Heart left ventricle (tissue), 16 donors: ENCODE results near the gene B4GALNT3. TPM values are rescaled to one million over a fixed set of nuclear protein-coding genes. Genes with fewer than 3 reads are reported as not detected.
A peak's percentile ranks its signal among the peaks of the same experiment; 100 is the strongest.

Source experiments
- ATAC-seq, 4 donors: fragments of 200-7000 bp; cut with Tn5 transposase; one replicate each; pipeline ENCODE4 v1.9.1; 2020 to 2022; ENCODE audit warnings: moderate library complexity in 4 of 4, mild to moderate bottlenecking in 3 of 4, moderate number of reproducible peaks in 1 of 4
- DNase-seq, 5 donors: peaks; one replicate each; pipeline ENCODE4 v3.0.0-alpha.2; 2020
- H3K27ac ChIP-seq, 12 donors: fragments of 200-600 bp; sonication (generic) in 4 of 12; one replicate each; pipeline versions ENCODE4 v1.5.0 to v1.8.0; 2016 to 2022; ENCODE audit warnings: mild to moderate bottlenecking in 2 of 12
- H3K27me3 ChIP-seq, 9 donors: fragments of 200-600 bp; sonication (generic) in 2 of 9; one replicate each; pipeline versions ENCODE4 v1.5.1 to v1.8.0; 2016 to 2022; ENCODE audit warnings: mild to moderate bottlenecking in 3 of 9
- H3K36me3 ChIP-seq, 9 donors: fragments of 200-600 bp; sonication (generic) in 2 of 9; one replicate each; pipeline versions ENCODE4 v1.5.0 to v1.8.0; 2018 to 2022; ENCODE audit warnings: mild to moderate bottlenecking in 2 of 9
- H3K4me1 ChIP-seq, 12 donors: fragments of 200-600 bp; sonication (generic) in 4 of 12; one replicate each; pipeline versions ENCODE4 v1.5.0 to v1.8.0; 2016 to 2022; ENCODE audit warnings: mild to moderate bottlenecking in 3 of 12
- H3K4me3 ChIP-seq, 12 donors: fragments of 200-600 bp; sonication (generic) in 4 of 12; one replicate each; pipeline versions ENCODE4 v1.5.0 to v1.8.0; 2017 to 2022; ENCODE audit warnings: mild to moderate bottlenecking in 9 of 12, moderate library complexity in 4 of 12
- H3K9me3 ChIP-seq, 12 donors: fragments of 200-600 bp; sonication (generic) in 4 of 12; one replicate each; pipeline versions ENCODE4 v1.5.0 to v1.8.0; 2016 to 2022; ENCODE audit warnings: mild to moderate bottlenecking in 1 of 12
- POLR2A ChIP-seq, 2 donors: fragments of 450-650 bp; IDR thresholded peaks; one replicate each; pipeline ENCODE4 v1.6.1; 2017; ENCODE audit warnings: antibody characterized with exemption in 2 of 2, mild to moderate bottlenecking in 2 of 2, moderate library complexity in 2 of 2
- WGBS, 4 donors: extraction: QIAGEN DNeasy Blood & Tissue Kit in 2 of 4; methylation state at CpG; one replicate each; pipeline versions ENCODE4 v1.1.5 to v1.1.7; 2013 to 2018; 5-methylcytosine and 5-hydroxymethylcytosine counted together
- intact Hi-C, 10 donors: fragments of 100-400 bp; cut with DNase I; formaldehyde crosslinking; loops; one replicate each; pipeline versions ENCODE4 v1.11.1 to v1.14.2; 2022
- polyA plus RNA-seq, 2 donors: library from polyadenylated mRNA; stranded (reverse); fragments of 200-250 nt; gene quantifications; one replicate each; pipeline ENCODE4 v1.2.3, GENCODE V29; 2013
- total RNA-seq, 9 donors: library from RNA; depleted of rRNA in 2 of 9; stranded (reverse); fragments of >200 nt in 2 of 9; fragmentation: NEBNext Ultra II Directional in 3 of 9; extraction: Animal tissue kit (Norgen Biotek cat#: 25700) in 3 of 9; gene quantifications; one replicate each; pipeline versions ENCODE4 v1.1.0 to v1.2.4, GENCODE V29; 2016 to 2023
- TF ChIP-seq, protein P1 (sequence below), 12 donors: fragments of 200-600 bp; sonication (generic) in 4 of 12; IDR thresholded peaks; one replicate each; pipeline versions ENCODE4 v1.5.0 to v1.8.0; 2018 to 2022; ENCODE audit warnings: antibody characterized with exemption in 12 of 12, mild to moderate bottlenecking in 5 of 12
- donor health status: ischemic (EF 13 %, LVEDD 7.1; RV severe dilation, severe dysfunction).
- donor health status: healthy with polysubstance abuse.
- donor health status: DM: no; HTN: yes; CAD: no.
- donor health status: DM: no; HTN: no; CAD: no.
- donor health status: ischemic (EF 25% LVEDD 6.9; RV normal size, moderate dysfunction).
- donor health status: ischemic (EF 25% LVEDD 5.7; RV mildly dilated, moderate dysfunction).
- donor health status: healthy.
- donor health status: DM: yes; HTN: yes; CAD: no.
- donor health status: ischemic (EF 35%, LVEDD 5.7; RV mildly dilated, moderate dysfunction).
- donor health status: nonischemic (EF 11% LVEDD 7.7; RV severe dilation, severe dysfunction).
- donor health status: DM: yes; HTN: yes; CAD: no.
- donor health status: PGD.
- donor health status: ischemic (EF 29% LVEDD 5.4; RV normal size, mild dysfunction).
- donor health status: nonischemic (EF 23%, LVEDD 6.1; RV moderate dilation, normal function).

B4GALNT3 gene
- total and polyA plus RNA-seq, 11 donors, result 19.3 to 59.4 (median 34.1) TPM

DNA sequence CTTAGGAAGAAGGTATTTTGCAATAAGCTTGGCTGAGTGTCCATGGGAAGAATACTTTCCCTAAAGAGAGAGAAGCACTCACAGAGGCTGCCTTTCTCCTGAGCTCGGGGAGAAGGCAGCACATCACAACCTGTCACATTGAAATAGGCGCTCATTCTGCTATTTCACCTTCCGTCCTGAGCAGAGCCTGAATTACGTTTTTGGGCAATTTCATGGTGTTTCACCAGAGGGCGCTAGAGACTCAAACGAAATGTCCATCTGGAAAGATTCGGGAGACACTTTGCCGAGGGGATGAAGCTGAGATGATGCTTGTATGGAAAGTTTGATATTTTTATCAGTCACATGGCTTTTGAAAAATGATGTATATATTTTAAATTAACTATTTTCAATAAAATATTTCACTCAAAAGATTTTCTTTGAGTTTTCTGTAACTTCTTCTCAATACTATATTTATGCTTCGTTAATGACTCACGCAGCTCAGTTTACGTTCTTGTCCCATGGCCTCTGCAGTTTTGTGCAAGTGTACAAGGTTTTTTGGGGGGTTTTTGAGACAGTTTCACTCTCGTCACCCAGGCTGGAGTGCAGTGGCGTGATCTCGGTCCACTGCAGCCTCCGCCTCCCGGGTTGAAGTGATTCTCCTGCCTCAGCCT is 17.4 kb upstream of the B4GALNT3 start:
- intact Hi-C loops, result loop anchor here in 2 of 10 donors (2.0 to 5.0 kb wide), 2 partner anchors 104 to 105 kb away; no protein-coding TSS in a partner anchor
- DNase-seq (peak in 2 of 5 donors; percentile 24 to 42), ATAC-seq (peak in 2 of 4 donors; percentile 31 to 39)
- Histone ChIP-seq H3K27me3 (no peaks in the 10 kb centered on the region), H3K4me3 (no peak overlapping the region), H3K4me1 (no peaks in the 10 kb centered on the region), H3K9me3 (no peaks in the 10 kb centered on the region), H3K27ac (no peak overlapping the region), H3K36me3 (peaks cover 0 to 27% (median 7%) of the 10 kb centered on the region in 9 donors)
- WGBS, 4 donors, result 54 to 60% (median 58%) methylated on average over 16 of the region's 16 CpGs
- TF ChIP-seq, protein P1, sequence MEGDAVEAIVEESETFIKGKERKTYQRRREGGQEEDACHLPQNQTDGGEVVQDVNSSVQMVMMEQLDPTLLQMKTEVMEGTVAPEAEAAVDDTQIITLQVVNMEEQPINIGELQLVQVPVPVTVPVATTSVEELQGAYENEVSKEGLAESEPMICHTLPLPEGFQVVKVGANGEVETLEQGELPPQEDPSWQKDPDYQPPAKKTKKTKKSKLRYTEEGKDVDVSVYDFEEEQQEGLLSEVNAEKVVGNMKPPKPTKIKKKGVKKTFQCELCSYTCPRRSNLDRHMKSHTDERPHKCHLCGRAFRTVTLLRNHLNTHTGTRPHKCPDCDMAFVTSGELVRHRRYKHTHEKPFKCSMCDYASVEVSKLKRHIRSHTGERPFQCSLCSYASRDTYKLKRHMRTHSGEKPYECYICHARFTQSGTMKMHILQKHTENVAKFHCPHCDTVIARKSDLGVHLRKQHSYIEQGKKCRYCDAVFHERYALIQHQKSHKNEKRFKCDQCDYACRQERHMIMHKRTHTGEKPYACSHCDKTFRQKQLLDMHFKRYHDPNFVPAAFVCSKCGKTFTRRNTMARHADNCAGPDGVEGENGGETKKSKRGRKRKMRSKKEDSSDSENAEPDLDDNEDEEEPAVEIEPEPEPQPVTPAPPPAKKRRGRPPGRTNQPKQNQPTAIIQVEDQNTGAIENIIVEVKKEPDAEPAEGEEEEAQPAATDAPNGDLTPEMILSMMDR (IDR thresholded peaks at IDR 0.05), result peak; percentile 63 to 86 (median 77)
- TF ChIP-seq POLR2A (IDR thresholded peaks at IDR 0.05), result no peak

- ATAC-seq (no peak), DNase-seq (no peak)
- Histone ChIP-seq H3K27ac (no peak overlapping the region), H3K4me1 (peaks cover 0 to 4% (median 0%) of the 10 kb centered on the region in 12 donors), H3K4me3 (no peak overlapping the region), H3K36me3 (no peaks in the 10 kb centered on the region), H3K27me3 (no peaks in the 10 kb centered on the region), H3K9me3 (no peaks in the 10 kb centered on the region)
- intact Hi-C loops, result no loop called here
- 88 to 99% (median 89%) methylated on average over 1 of the region's 1 CpG for WGBS, 4 donors
- TF ChIP-seq POLR2A (IDR thresholded peaks at IDR 0.05), result no peak
- TF ChIP-seq, protein P1 (IDR thresholded peaks at IDR 0.05), result no peak
These were observed 12.6 kb upstream of the B4GALNT3 start for GRCh38 chr12:447141-447540.

DNA sequence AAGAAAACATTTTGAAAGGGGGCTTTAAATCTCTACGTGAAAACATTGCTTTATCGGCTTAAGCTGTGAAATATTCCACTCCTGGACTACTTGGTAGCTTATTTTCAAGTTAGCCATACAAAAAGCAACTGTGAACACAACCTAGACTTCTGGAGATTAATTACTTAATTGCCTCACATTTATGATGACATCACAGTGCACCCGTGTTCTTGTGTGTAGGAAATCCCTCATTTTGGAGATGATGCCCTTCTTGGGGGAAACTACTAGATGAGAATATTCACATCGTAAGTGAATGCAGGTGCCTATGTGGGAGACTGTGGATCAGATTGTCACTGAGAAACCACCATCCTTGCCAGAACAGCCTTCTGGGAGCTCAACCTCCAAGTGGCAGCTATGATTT is 10.5 kb upstream of the B4GALNT3 start:
- H3K36me3 ChIP-seq, result no peaks in the 10 kb centered on the region
- H3K27me3 ChIP-seq, result no peaks in the 10 kb centered on the region
- DNase-seq, result no peak
- H3K9me3 ChIP-seq, result no peaks in the 10 kb centered on the region
- no peak overlapping the region for H3K4me3 ChIP-seq
- WGBS, 4 donors, result 67 to 80% (median 73%) methylated on average over 4 of the region's 4 CpGs
- intact Hi-C loops, result no loop called here
- ATAC-seq, result no peak
- TF ChIP-seq, protein P1 (IDR thresholded peaks at IDR 0.05), result no peak
- TF ChIP-seq POLR2A (IDR thresholded peaks at IDR 0.05), result no peak
- peaks cover 0 to 10% (median 0%) of the 10 kb centered on the region in 12 donors for H3K4me1 ChIP-seq
- H3K27ac ChIP-seq, result no peak overlapping the region

DNA sequence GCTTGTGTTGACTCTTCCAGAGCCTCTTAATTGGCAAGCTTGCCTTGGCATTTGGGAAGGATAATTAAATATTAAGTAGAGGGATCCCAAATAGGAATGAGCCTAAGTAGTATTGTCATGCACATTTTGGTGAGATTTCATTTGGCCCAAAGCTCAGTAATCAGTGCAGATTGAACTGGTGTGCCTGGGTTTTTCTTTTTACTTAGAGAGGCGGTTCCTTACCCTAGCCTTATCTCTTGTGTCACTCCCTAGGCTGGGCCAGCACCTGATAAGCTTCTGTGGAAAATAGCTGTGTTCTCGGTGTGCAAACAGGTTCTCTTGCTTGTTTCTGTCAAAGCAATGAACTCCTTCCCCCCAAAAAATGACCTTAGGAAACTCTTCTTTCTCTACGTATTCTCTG is 9.3 kb upstream of the B4GALNT3 start:
- ATAC-seq (no peak), DNase-seq (no peak)
- Histone ChIP-seq H3K9me3 (no peaks in the 10 kb centered on the region), H3K4me1 (peaks cover 0 to 17% (median 0%) of the 10 kb centered on the region in 12 donors), H3K27ac (no peak overlapping the region), H3K27me3 (no peaks in the 10 kb centered on the region), H3K4me3 (no peak overlapping the region), H3K36me3 (no peaks in the 10 kb centered on the region)
- WGBS, 4 donors, result 43 to 50% (median 47%) methylated on average over 3 of the region's 3 CpGs
- intact Hi-C loops, result loop anchor here in 4 of 10 donors (2.0 to 10.0 kb wide), 3 partner anchors 52 to 96 kb away; no protein-coding TSS in a partner anchor
- TF ChIP-seq, protein P1 (IDR thresholded peaks at IDR 0.05), result no peak
- no peak for TF ChIP-seq POLR2A (IDR thresholded peaks at IDR 0.05)
